Amniotic epithelial cell (primary cell): ENCODE data around the gene RFC1.
"Not testable (repeated sequence)": the region's sequence is repeated elsewhere in the genome, so short reads cannot be mapped to it uniquely, and the experiment has no call there.

Experiments used
- DNase-seq: peaks from one replicate; pipeline ENCODE4 v3.0.0-alpha.2; 2010; ENCODE audit warnings: low read depth

The RFC1 gene, protein sequence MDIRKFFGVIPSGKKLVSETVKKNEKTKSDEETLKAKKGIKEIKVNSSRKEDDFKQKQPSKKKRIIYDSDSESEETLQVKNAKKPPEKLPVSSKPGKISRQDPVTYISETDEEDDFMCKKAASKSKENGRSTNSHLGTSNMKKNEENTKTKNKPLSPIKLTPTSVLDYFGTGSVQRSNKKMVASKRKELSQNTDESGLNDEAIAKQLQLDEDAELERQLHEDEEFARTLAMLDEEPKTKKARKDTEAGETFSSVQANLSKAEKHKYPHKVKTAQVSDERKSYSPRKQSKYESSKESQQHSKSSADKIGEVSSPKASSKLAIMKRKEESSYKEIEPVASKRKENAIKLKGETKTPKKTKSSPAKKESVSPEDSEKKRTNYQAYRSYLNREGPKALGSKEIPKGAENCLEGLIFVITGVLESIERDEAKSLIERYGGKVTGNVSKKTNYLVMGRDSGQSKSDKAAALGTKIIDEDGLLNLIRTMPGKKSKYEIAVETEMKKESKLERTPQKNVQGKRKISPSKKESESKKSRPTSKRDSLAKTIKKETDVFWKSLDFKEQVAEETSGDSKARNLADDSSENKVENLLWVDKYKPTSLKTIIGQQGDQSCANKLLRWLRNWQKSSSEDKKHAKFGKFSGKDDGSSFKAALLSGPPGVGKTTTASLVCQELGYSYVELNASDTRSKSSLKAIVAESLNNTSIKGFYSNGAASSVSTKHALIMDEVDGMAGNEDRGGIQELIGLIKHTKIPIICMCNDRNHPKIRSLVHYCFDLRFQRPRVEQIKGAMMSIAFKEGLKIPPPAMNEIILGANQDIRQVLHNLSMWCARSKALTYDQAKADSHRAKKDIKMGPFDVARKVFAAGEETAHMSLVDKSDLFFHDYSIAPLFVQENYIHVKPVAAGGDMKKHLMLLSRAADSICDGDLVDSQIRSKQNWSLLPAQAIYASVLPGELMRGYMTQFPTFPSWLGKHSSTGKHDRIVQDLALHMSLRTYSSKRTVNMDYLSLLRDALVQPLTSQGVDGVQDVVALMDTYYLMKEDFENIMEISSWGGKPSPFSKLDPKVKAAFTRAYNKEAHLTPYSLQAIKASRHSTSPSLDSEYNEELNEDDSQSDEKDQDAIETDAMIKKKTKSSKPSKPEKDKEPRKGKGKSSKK

GRCh38 chr4:39365830-39366771, at the start of gene RFC1:
Gene RFC1, minus strand, starts transcription at chr4:39366362. Its CDS starts 121 bp downstream, at chr4:39366241.
- DNase-seq: peak; percentile 88

- peak; percentile 79 for DNase-seq
Observed at GRCh38 chr4:39415678-39416283, 49.6 kb upstream of the RFC1 start.

DNA sequence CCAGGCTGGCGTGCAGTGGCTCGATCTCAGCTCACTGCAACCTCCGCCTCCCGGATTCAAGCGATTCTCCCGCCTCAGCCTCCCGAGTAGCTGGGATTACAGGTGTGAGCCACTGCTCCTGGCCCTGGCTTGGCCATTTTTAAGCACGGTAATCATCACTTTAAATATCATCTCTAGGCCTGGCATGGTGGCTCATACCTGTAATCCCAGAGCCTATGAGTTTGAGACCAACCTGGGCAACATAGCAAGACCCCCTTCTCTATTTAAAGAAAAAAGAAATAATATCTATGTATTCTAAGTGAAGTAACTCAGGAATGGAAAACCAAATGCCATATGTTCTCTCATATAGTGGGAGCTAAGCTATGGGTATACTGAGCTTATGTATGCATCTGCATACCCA, 45.4 kb upstream of the RFC1 start:
- DNase-seq: not testable (repeated sequence)

GRCh38 chr4:39410415-39410814, 44.3 kb upstream of the RFC1 start:
- DNase-seq: no peak

- DNase-seq: no peak
Observed at GRCh38 chr4:39407584-39407885, 41.4 kb upstream of the RFC1 start.

GRCh38 chr4:39406763-39407583, 40.8 kb upstream of the RFC1 start, which contains the start of gene KLB:
Gene KLB, plus strand, starts transcription at chr4:39406930. Its CDS starts 20 bp downstream, at chr4:39406950.
- DNase-seq: peak; percentile 26

DNA sequence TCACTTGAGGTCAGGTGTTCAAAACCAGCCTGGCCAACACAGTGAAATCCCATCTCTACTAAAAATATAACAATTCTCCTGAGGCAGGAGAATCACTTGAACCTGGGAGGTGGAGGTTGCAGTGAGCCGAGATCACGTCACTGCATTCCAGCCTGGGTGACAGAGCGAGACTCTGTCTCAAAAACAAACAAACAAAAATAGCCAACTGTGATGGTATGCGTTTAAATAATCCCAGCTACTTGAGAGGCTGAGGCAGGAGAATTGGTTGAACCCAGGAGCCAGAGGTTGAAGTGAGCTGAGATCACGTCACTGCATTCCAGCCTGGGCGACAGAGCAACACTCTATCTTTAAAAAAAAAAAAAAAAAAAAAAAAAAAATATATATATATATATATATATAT, 35.5 kb upstream of the RFC1 start:
- DNase-seq: not testable (repeated sequence)

GRCh38 chr4:39394706-39395105, 28.5 kb upstream of the RFC1 start:
- no peak for DNase-seq

- no peak for DNase-seq
Observed at GRCh38 chr4:39390603-39391002, 24.4 kb upstream of the RFC1 start.

- no peak for DNase-seq
Observed at GRCh38 chr4:39384563-39384962, 18.4 kb upstream of the RFC1 start.

- DNase-seq: no peak
Observed at GRCh38 chr4:39383690-39384089, 17.5 kb upstream of the RFC1 start.

GRCh38 chr4:39375478-39375877, 9.3 kb upstream of the RFC1 start:
- DNase-seq: no peak

DNA sequence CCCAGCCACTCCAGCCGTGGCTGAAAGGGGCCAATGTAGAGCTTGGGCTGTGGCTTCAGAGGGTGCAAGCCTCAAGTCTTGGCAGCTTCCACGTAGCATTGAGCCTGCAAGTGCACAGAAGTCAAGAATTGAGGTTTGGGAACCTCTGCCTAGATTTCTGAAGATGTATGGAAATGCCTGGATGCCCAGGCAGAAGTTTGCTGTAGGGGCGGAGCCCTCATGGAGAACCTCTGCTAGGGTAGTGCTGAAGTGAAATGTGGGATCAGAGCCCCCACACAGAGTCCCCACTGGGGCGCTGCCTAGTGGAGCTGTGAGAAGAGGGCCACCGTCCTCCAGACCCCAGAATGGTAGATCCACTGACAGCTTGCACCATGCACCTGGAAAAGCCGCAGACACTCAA, 5.0 kb upstream of the RFC1 start:
- not testable (repeated sequence) for DNase-seq

DNA sequence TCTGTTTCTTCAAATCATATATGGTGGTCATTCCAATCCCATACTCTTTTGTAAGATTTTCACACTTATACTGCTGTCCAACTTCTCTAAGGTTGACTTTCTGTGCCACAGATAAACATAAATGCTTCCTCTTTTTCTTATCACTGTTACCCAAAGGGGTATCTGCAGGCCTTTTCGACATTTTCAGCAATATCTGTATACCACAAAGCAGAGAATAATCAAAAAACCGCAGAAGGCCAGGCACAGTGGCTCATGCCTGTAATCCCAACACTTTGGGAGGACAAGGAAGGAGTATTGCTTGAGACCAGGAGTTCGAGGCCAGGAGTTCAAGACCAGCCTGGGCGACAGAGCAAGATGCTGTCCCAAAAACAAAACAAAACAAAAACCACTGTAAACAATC, 3.1 kb upstream of the RFC1 start:
- no peak for DNase-seq

DNA sequence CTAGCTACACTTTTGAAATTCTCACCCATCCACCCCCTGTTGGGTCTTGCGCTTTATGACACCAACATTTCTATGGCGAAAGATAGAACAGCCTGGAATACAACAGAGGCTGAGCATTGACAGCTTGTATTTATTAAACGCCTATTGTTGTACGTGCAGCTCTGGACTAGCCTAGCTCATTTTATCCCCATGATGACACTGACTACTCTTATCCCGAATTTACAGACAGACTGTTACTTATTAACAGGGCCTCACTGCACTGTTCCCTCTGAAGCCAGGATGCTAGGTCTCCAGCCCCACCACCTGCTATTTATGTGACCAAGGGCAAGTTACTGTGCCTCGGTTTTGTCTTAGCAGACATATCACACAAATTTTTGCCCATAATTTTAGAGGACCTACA, 1.0 kb upstream of the RFC1 start:
- no peak for DNase-seq

GRCh38 chr4:39365360-39365759, 802 bp downstream of the RFC1 start:
- DNase-seq: no peak

GRCh38 chr4:39363773-39364393, 2.3 kb downstream of the RFC1 start:
- DNase-seq: no peak

- peak; percentile 37 for DNase-seq
Observed at GRCh38 chr4:39362827-39363226, 3.3 kb downstream of the RFC1 start.

DNA sequence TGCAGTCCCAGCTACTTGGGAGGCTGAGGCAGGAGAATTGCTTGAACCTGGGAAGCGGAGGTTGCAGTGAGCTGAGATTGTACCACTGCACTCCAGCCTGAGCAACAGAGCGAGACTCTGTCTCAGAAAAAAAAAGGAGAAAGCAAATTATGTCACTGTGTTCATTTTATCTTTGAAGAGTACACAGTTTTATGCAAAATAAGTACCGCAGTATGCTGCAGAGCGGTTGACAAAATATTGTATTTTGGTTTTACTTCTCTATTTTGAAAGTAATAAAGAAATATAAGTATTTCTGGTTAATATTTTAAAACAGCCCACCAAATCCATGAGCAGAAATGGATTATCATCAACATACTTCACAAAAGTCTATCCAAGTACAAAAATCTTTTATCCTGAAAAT, 5.6 kb downstream of the RFC1 start:
- not testable (repeated sequence) for DNase-seq

- DNase-seq: no peak
Observed at GRCh38 chr4:39357002-39357401, 9.2 kb downstream of the RFC1 start.
